HG03097 (cell line): ENCODE measurements around the gene IDH2.

Experiments used
- ATAC-seq: cut with Tn5 transposase; IDR thresholded peaks from one replicate; pipeline ENCODE4 v1.9.1; 2021; ENCODE audit not compliant: unreplicated experiment, low FRiP score

The IDH2 gene

DNA sequence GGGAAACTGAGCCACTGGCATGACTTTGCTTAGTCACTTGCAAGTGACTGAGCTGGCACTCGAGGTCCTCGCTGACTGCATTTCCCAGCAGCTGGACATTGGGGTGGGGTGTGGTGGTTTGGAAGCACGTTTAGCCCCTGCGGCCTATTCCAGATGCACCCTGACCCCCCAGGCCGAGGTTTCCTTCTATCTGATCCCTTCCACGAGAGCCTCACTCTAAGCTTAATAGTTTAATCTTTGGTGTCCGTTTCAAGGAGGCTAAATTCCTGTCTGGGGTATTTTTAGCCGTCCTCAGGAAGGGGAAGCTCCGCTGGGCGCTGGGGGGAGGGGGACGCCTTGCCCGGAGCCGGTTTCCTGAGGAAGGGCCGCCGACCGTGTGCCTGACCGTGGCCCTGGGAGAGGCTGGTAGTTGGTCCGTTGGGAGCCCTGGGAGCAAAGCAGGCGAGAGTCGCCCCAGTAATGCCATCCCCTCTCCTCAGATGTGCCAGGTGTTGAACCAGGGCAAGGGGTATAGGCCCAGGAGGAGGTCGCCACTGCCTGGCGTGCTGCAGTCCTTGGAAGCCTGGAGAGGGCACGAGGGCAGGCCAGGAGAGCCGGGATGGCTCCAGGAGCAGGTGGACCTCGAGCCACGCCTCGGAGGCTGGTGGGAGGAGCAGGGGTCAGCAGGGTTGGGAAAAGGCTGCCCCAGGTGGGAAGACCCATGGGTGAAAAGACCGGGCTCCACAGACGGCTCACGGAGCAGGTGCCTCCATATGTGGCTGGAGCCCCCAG, 37.2 kb downstream of the IDH2 start:
- no peak for ATAC-seq

DNA sequence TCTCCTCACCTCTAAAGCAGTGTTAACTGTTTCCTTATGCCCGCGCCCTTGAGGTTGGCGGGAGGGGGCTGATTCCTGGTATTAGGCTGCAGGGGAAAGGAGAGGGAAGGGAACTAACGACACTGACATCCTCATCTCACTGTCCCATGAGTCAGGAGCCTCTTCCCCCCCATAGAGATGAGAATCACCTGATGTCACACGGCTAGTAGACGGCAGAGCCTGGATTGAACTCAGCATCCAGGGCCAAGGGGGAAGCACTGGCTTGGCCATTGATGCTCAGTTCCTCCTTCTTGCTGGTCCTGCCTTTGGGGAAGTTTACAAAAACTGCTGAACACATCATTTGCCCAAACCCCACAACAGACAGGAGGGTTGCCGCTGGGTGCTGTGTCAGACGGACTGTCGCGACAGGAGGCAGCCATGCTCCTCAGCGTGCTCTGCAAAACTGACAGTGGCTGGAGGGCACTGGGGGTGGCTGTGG, 38.5 kb downstream of the IDH2 start:
- ATAC-seq, result no peak

DNA sequence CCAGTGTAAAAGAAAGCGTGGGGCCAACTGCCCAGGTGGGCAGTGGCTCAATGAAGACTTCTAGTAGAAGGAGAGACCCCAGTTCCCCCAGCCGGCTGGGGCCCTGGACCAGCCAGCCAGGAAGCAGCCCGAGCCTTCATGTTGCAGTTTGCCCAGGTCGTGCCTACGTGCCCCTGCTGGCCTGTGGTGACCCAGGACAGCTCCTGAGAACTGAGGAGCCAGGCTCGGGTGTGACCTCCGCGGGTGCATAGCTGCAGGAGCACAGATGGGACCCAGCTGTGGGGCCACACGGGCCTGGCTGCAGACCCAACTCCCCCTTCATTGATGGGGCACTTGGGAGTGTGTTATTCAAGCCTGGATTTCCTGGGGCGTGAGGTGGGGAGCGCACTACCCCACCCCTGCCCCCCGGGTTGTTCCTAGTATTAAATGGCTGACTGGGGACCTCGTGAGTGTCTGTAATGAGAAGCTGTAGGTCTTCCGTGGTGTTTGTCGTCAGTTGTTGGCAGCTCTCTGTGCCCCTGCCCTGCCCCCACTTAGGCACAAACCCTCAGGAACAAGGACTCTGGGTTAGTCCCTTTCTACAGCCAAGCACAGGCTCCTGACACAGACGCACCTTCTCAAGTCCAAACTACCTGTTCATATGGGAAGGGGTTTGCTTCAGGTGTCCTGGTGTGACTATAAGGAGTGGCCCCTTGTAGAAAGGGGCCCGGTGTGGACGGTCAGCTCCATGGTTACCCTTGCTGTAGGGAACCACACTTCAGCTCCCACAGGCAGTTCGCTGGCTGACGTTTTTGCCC, 39.1 kb downstream of the IDH2 start:
- ATAC-seq, result no peak

DNA sequence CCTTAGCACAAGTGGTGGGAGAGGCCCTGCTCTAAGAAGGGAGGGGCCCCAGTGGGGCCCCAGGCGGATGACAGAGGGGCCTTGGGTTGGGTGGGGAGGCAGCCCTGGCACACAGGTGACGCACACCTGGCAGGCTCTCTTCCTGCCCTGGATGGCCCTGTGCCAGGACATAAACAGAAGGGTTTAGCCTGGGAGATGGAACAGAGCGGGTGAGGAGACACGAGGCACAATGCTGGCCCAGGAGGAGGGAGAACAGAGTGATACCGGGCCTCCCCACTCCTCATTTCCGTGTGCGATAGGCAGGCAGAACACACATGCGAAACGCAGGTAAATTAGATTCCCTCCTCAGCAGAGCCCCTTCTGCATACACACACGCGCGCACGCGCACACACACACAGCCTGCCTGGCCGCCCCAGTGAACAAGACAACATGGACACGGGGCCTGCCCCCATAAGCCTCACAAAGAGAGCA, 39.8 kb downstream of the IDH2 start:
- no peak for ATAC-seq

DNA sequence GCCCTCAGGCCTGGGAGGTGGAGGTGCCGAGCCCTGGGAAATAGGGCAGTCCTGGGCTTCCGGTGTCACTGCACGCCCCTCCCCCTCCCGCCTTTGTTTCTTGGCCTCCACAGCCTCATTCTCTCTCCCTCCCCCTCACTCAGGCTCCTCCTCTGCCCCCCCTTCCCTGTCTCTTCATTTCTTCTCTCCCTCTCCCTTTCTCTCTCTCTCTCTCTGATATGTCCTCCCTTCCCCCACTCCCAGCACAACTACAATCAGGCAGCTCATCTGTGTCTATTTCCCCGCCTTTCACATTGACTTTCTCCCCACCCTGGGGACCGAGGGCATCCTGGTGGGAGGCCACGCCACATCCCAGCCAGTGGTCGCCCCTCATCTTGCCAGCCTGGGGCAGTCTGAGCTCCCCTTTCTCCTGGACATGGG, 40.2 kb downstream of the IDH2 start:
- ATAC-seq, result no peak

DNA sequence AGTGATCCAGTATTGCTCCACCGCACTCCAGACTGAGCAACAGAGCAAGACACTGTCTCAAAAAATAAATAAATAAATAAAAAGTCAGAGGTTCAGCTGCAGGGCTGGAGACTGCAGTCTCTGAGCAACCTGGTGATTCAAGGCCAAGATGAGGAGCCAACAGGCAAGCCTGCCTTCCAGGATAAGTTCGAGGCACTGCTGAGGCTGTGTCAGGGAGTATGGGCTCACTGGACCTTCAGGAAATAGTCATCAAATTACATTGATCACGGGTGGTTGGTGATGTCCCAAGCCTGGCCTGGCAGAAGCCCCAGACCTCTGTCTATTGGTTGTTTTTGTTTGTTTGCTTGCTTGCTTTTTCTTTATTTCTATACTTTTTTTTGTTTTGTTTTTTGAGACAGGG, 41.5 kb downstream of the IDH2 start:
- no peak for ATAC-seq

DNA sequence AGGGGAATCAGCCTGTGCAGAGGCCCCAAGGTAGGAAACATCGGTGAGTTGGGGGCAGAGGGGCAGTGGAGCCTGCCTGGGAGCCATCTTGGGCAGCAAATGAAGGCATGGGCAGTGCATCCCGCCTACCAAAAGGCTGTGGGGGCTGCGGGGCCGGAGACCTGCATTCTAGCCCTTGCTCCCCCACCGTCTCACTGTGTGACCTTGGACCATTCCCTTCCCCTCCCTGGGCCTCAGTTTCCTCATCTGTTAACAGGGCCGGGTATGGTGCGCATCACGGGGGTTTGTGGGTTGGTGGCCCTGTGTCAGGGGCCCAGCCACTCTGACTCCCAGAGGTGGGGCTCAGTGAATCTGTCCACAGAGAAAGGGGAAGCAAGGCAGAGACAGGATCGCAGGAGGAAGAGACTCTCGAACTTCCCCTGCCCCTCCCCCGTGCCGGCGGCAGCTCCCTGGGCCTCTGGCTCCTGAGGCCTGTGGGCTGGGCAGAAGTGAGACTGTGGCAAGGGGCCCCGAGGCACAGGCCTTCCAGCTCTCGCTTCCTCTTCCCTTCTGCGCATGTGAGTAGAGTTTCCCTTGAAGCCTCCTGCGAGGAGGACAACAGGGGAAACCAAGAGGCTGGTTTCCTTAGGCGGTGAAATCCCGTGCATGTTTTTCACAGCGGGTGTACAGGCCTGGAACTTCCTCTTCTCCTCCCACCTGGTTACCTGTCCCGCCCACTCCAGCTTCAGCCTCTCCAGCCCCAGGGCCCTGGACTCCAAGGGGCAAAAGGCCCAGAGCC, 42.9 kb downstream of the IDH2 start:
- ATAC-seq, result peak; percentile 79

DNA sequence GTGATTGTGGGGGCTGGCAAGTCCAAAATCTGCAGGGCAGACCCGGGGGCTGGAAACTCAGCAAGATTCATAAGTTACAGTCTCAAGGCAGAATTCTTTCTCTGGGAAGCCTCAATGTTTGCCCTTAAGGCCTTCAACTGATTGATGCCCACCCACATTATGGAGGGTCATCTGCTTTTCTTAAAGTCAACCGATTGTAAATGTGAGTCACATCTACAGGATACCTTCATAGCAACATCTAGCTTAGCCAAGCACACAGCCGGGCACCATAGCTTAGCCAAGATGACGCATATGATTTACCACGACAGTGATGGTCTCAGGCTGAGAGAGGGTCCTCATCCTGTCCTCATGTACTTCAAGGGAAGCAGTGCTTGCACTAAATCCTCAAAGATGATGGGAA, 43.5 kb downstream of the IDH2 start:
- ATAC-seq, result no peak

DNA sequence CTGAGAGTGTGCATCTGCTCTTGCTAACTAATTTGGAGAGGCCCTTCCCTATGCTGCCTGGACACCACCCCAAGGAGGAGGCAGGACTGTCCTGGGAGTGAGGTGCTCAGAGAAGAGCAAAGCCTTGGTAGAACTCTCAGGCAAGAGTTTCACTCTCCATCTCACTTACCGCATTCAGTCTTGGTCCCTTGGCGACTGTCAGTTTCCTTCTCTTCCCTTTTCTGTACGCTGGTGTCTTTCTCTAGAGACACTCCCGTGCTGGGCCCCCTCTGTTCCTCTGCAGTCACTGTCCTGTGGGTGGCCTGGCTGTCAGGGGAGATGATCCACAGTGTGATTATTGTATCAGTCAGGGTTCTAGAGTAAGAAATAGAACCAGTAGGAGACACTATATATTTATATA, 44.0 kb downstream of the IDH2 start:
- ATAC-seq, result no peak

DNA sequence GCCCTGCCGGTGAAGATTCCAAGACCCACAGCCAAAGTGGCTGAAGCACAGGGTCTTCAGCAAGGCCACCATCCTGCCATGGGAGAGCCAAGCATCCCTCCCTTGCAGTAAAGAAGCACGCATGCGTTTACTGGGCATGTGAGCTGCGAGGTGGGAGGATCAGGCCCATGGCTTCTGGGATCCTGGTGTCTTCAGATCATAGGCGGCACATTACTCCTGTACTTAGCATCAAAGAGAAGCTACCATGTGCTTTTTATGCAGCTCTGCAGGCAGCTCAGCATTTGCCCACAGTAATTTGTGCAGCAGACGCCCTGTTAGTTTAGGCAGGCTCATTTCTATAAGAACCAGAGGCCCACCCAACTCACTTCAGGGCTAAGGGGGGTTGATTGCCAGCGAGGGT, 45.7 kb downstream of the IDH2 start:
- no peak for ATAC-seq

DNA sequence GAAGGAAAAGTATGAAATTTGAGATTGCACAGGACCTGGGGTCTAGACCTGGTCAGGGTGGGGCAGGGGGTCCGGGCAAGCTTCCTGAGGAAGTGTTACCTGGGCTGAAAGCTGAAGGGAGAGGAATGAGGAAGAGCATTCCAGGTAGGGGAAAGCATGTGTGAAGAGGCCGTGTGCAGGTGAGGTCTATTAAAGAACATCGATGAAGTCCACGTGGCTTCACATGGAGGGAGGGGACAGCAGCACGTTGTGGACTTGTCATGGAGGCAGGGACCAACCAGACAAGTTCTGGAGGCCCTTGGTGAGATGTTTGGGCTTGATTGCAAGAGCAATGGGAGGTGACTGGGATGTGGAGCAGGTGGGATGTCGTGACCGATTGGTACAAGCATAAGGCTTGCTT, 47.1 kb downstream of the IDH2 start:
- no peak for ATAC-seq

DNA sequence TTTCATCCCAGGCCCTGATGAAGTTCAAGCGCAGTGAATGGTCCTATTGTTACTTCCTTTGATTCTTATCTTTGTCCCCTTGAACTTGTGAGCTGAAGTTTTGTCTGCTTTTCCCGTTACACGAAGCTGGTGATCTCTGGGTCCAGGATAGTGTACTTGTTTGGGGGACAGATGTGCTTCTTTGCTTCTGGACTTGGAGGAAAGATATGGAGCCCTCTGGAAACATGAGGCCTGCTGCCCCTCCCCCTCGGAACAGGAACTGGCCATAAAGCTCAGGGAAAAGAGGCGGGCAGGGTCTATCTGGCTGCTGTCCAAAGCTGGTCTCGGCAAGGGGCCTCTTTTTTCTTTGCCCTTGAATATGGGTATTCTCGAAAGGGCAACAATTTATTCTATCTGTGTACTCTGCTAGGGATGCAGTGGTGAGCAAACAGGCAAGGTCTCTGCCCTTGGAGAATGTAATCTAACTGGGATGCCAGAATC, 47.6 kb downstream of the IDH2 start:
- no peak for ATAC-seq

DNA sequence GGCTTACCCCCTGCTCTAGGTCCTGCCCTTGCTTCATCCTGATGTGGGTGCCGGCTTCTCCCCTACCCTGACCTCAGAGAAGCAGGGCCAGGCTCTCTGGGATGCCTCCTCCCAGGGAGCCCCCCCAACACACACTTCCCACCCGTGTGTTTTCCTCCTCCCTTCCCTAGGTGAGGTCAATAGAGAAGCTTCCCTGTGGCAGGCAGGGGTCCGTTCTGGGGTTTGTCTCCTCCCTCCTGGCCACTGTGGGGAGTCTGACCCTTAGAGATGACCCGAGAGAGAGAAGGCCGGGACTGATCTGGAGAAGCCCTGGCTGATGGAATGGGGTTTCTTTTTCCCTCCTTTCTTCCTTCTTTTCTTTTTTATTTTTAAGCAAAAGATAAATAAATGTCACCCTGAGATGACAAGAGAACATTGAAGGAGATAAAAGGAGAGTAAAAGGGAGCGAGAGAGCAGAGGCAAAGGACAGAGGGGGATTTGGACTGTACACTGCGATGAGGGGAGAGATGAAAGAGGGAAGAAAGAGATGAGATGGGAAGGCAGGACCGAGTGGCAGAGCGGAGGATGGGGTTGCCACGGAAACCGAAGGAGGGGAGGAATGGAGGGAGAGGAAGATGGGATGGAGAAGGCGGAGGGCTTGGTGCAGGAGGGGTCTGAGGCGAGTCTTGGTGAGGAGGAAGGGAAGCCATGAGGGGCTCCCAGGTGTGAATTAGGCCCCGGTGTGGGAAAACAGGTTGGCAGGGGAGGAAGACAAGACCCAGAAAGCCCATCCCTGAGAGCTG, 48.4 kb downstream of the IDH2 start:
- ATAC-seq, result no peak

DNA sequence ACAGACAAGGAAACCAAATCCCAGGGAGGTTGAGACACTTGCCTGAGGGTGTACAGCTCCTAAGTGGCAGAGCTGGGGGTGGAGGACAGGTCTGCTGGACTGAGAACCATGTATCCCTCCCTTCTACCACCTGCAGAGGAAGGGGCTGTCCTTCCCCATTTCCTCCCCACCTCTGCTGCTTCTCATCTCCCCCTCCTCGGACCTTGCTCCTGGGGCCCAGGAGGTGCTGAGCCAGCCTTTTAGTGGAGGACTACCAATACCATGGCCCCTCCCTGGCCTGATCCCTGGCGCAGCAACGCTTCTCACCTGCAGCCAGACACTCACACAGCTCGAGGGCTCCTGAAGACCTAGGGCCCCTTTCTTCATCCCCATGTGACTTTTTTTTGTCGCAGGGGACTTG, 50.4 kb downstream of the IDH2 start:
- no peak for ATAC-seq

DNA sequence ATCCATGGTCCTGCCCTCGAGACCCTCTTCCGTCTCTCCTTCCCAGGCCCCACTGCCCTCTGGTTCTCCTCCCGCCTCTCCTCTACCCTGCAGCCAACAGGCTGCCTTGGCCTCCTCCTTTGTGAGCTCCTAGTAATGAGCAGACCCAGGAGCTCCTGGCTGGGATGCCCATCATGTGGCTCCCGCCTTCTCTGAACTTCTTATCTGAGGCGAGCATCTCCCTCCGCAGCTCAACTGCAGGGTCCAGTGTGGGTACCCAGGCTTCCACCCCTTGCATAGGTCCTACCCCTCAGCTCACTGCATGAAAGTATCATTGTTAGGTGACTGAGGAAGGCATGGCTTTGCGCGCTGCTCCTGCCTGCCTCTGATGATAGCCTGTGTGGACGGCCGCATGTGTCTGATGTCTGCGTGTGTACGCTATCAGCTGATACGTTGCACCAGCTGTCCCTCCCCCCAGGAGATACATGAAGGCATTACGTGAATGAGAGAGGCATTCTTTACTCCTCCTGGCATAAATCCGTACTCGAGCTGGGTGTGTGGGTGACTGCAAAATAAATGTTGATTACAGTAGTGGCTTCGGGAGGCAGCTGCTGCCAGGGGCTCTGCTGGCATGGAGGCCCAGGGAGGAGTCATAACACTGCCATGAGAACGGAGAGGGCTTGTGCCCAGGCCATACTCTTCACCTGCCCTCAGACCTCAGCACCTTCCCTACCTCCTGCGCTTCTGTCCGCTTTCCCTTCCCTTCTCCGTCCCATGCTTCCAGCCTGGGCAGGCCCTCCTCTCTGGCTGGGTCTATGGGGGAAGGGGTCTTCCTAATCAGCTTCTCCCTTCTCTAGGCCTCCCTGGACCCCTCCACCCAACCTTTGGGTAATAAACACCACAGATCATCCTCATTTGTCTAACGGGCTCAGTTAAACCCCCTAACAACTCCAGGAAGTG, 52.3 kb downstream of the IDH2 start:
- ATAC-seq, result no peak

DNA sequence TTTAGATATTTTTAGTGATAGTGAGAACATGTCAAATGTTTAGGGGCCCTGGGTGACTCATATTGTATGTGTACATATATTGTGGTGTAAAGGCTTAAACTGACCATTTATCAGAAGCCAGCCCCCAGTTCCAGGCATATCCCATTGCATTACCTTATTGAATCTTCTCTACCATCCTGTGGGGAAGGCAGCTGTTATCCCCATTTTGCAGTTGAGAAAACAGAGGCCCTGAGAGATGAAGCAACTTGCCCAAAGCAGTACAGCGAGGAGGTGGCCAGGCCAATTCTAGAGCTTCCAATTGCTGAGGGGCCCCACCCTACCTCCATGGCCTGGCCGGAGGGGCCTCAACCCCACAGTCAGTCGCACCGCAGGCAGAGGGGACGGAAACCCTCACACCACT, 53.2 kb downstream of the IDH2 start:
- ATAC-seq, result no peak

DNA sequence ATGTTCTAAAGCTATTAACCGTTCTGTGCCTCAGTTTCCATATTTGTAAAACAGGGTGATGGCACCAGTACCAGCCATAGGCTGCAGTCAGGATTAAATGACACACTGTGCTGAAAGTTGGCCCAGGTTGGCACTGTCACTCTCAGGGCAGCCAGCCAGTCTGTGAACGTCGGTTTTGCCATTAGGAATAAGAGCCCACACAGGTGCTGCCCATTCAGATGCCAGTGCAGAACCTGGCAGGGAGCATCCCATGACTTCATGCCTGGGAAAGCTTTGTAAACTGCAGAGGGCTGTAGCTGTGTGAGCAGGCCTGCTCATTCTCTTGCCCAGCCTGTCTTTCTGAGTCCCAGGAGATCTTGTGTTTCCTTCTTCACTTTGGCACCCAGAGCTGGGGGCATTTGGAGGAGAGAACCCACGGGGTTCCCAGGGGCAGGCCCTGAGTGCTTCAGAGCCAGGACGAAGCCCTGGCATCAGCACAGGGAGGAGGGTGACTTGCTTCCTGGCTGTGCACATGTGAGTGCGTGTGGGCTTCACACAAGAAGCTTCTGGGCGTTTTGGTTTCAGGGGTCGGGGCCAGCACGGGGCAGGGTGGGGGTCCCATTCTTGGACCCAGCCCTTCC, 54.2 kb downstream of the IDH2 start:
- ATAC-seq, result no peak

DNA sequence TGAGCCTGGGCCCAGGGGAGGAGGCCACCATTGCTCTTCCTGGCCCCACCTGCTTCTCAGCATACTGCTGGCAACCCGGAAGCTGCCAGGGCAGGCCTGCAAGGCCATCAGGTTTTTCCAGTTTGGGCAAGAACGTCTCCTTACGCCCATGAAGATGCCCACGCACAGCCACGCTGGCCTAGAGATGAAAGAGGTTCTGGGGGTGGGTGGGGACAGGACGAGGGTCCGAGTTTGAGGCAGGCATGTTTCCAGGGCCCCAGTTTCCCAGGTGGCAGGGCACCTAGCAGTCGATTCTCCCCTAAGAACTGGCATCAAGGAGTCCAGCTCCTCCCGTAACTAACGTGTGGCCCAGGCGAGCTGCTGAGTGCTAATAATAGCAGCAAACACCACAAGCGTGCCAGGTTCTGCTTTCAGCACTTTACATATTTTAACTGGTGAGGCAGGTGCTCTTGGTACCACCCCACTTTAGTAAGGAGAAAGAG, 55.3 kb downstream of the IDH2 start:
- peak; percentile 53 for ATAC-seq

DNA sequence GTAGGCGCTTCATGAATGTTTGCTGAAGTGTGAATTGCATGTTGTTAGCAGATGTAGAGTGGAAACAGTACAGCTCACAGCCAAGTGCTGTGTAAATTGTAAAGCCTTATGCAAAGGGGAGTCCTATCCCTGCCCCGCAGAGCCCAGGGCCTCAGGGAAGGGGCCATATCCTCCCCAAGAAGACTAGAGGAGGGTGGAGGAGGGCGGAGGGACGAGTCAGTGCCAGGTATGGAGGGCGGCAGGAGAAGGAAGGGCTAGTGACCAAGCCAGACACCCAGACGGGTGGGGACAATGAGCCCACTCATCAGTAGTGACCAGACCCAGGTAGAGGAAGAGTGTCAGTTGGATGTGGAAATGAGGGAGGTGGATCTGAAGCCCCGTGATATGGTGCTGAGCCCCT, 56.0 kb downstream of the IDH2 start:
- ATAC-seq, result no peak
